Right lobe of liver (tissue), 6 donors: ENCODE measurements around the gene SCN4A. TPM values are rescaled to one million over a fixed set of nuclear protein-coding genes. Genes with fewer than 3 reads are reported as not detected.
A peak's percentile ranks its signal among the peaks of the same experiment; 100 is the strongest.

Experiments
- ATAC-seq, 4 donors: fragments of 200-7000 bp; cut with Tn5 transposase; one replicate each; pipeline ENCODE4 v1.9.1; 2020; ENCODE audit warnings: mild to moderate bottlenecking in 4 of 4, moderate library complexity in 4 of 4
- DNase-seq, 3 donors: peaks; one replicate each; pipeline ENCODE4 v3.0.0-alpha.2; 2020
- H3K27ac ChIP-seq, 3 donors: fragments of 200-600 bp; one replicate each; pipeline ENCODE4 v1.8.0; 2022
- H3K27me3 ChIP-seq, 2 donors: fragments of 200-600 bp; one replicate each; pipeline ENCODE4 v1.8.0; 2022
- H3K36me3 ChIP-seq, 4 donors: fragments of 200-600 bp; sonication (generic) in 1 of 4; one replicate each; pipeline versions ENCODE4 v1.5.1 to v1.8.0; 2017 to 2022; ENCODE audit warnings: control low read depth in 1 of 4
- H3K4me1 ChIP-seq, 4 donors: fragments of 200-600 bp; sonication (generic) in 1 of 4; one replicate each; pipeline versions ENCODE4 v1.5.1 to v1.8.0; 2017 to 2022; ENCODE audit warnings: control low read depth in 1 of 4
- H3K4me3 ChIP-seq, 3 donors: fragments of 200-600 bp; one replicate each; pipeline ENCODE4 v1.8.0; 2022
- H3K9me3 ChIP-seq, 4 donors: fragments of 200-600 bp; sonication (generic) in 1 of 4; one replicate each; pipeline versions ENCODE4 v1.5.1 to v1.8.0; 2017 to 2022; ENCODE audit warnings: control low read depth in 1 of 4
- CTCF ChIP-seq, 4 donors: fragments of 200-600 bp in 3 of 4; fragments of 450-650 bp in 1 of 4; IDR thresholded peaks; one replicate each; pipeline versions ENCODE4 v1.5.1 to v1.8.0; 2016 to 2022; ENCODE audit warnings: antibody characterized with exemption in 4 of 4, mild to moderate bottlenecking in 2 of 4
- POLR2A ChIP-seq: fragments of 450-650 bp; IDR thresholded peaks from one replicate; pipeline ENCODE4 v1.6.1; 2017; ENCODE audit warnings: antibody characterized with exemption, mild to moderate bottlenecking
- WGBS: methylation state at CpG from one replicate; pipeline ENCODE4 v1.1.6; 2018; ENCODE audit warnings: low coverage, low lambda C conversion rate; ENCODE audit not compliant: insufficient coverage; ENCODE audit errors: missing lambda C conversion rate; 5-methylcytosine and 5-hydroxymethylcytosine counted together
- intact Hi-C, 2 donors: fragments of 100-400 bp; cut with DNase I; formaldehyde crosslinking; loops; one replicate each; pipeline versions ENCODE4 v1.11.2 to v1.14.1; 2022
- total RNA-seq, 6 experiments: library from RNA; depleted of rRNA in 2 of 6; stranded (reverse); fragments of >200 nt in 2 of 6; fragmentation: NEBNext Ultra II Directional in 3 of 6; extraction: Animal tissue kit (Norgen Biotek cat#: 25700) in 3 of 6; gene quantifications; one replicate each; pipeline versions ENCODE4 v1.1.0 to v1.2.4, GENCODE V29; 2016 to 2023
- donor health status: DM: no; HTN: yes; CAD: no.
- donor health status: DM: no; HTN: no; CAD: no.
- donor health status: DM: no; HTN: no; CAD: no.
- donor health status: DM: no; HTN: yes; CAD: no.
- donor health status: DM: no; HTN: yes; CAD: no.

The SCN4A gene
- total RNA-seq, 6 experiments from 2014 or later: 0.10 to 1.4 (median 0.20) TPM

- no peaks in the 10 kb centered on the region for H3K36me3 ChIP-seq
- DNase-seq (peak in 2 of 3 donors; percentile 27 to 39), ATAC-seq (peak in 1 of 4 donors; percentile 5)
- H3K4me3 ChIP-seq: peak overlapping the region; percentile 40 to 55 (median 45)
- H3K4me1 ChIP-seq: peaks cover 0 to 12% (median 0%) of the 10 kb centered on the region in 4 donors
- no peak overlapping the region for H3K27ac ChIP-seq
- intact Hi-C loops: no loop called here
- 43% methylated on average over 6 of the region's 33 CpGs for WGBS
- no peaks in the 10 kb centered on the region for H3K9me3 ChIP-seq
- TF ChIP-seq POLR2A (no peak), CTCF (IDR thresholded peaks at IDR 0.05) (no peak)
- no peaks in the 10 kb centered on the region for H3K27me3 ChIP-seq
Observed at GRCh38 chr17:63998721-63999679, 26.3 kb upstream of the SCN4A start.

GRCh38 chr17:63998050-63998720 is 25.5 kb upstream of the SCN4A start, which contains the start of gene PRR29:
PRR29 (plus strand) TSS chr17:63998351; CDS start chr17:63998365, 14 bp downstream.
- WGBS: 2% methylated on average over 23 of the region's 43 CpGs
- Histone ChIP-seq H3K27ac (peak within 1 kb of the TSS in 1 of 3 donors; percentile 48), H3K36me3 (no peaks in the 10 kb centered on the region), H3K27me3 (no peaks in the 10 kb centered on the region), H3K9me3 (no peaks in the 10 kb centered on the region), H3K4me1 (peaks cover 0 to 12% (median 0%) of the 10 kb centered on the region in 4 donors), H3K4me3 (peak within 1 kb of the TSS; percentile 40 to 55 (median 45))
- intact Hi-C loops: no loop called here
- TF ChIP-seq POLR2A (no peak), CTCF (IDR thresholded peaks at IDR 0.05) (no peak)
- peak; percentile 64 to 81 (median 74) for DNase-seq
- ATAC-seq: peak; percentile 59 to 75 (median 68)

GRCh38 chr17:63997341-63998048 is 24.8 kb upstream of the SCN4A start:
- no peaks in the 10 kb centered on the region for H3K36me3 ChIP-seq
- peak overlapping the region in 1 of 3 donors; percentile 48 for H3K27ac ChIP-seq
- peaks cover 0 to 12% (median 0%) of the 10 kb centered on the region in 4 donors for H3K4me1 ChIP-seq
- TF ChIP-seq POLR2A: no peak
- no peak for TF ChIP-seq CTCF (IDR thresholded peaks at IDR 0.05)
- H3K27me3 ChIP-seq: no peaks in the 10 kb centered on the region
- ATAC-seq (peak; percentile 5 to 39 (median 21)), DNase-seq (peak in 2 of 3 donors; percentile 39 to 46)
- no peaks in the 10 kb centered on the region for H3K9me3 ChIP-seq
- peak overlapping the region in 2 of 3 donors; percentile 45 to 55 for H3K4me3 ChIP-seq
- 35% methylated on average over 5 of the region's 19 CpGs for WGBS
- intact Hi-C loops: no loop called here
